Gastrocnemius medialis (tissue), 4 donors: ENCODE results near the gene IKZF2.

Experiments
- POLR2A ChIP-seq, 2 donors: fragments of 450-650 bp; IDR thresholded peaks; one replicate each; pipeline ENCODE4 v1.6.1; 2017; ENCODE audit warnings: antibody characterized with exemption in 2 of 2, mild to moderate bottlenecking in 2 of 2, moderate library complexity in 2 of 2
- TF ChIP-seq, protein P1 (sequence below), 5 experiments: fragments of 450-650 bp in 3 of 5; fragments of 200-600 bp in 2 of 5; sonication (generic) in 2 of 5; IDR thresholded peaks in 4 of 5; conservative IDR thresholded peaks in 1 of 5; 1 replicate in 4 of 5; 2 replicates in 1 of 5; pipeline ENCODE4 v1.5.1; 2016 to 2019; ENCODE audit warnings: antibody characterized with exemption in 5 of 5, mild to moderate bottlenecking in 3 of 5, moderate library complexity in 3 of 5

DNA sequence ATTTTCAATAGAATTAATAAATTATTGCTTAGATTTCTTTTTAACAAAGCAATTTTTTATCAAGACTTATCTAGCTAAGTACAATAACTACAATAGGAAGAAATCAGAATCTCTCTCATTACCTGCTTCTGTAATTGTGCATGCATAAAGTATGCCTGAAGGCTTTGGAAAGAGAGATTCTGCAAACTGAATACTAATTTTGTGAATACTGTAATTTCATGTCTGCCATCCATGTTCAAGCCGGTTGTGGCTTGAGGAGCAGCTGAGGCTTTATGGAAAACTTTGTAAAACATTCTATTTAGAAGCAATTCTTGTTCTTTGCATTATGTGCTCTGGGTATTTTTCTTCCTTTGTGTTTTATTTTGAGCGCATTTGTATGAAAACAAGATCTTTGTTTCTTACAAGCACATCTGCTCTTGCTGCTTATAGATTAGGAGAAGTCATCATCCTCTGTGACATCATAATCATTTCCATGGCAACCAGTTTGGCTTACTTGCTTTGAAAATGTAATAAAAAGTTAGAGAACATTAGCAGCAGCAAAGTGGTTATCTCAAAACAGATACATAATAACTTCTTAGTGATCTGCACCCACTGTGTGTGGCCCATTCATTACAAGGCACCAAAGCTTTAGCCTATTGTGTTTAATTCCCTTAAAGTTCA is 16.0 kb upstream of the IKZF2 start:
- no peak for TF ChIP-seq POLR2A (IDR thresholded peaks at IDR 0.05)
- TF ChIP-seq, protein P1, sequence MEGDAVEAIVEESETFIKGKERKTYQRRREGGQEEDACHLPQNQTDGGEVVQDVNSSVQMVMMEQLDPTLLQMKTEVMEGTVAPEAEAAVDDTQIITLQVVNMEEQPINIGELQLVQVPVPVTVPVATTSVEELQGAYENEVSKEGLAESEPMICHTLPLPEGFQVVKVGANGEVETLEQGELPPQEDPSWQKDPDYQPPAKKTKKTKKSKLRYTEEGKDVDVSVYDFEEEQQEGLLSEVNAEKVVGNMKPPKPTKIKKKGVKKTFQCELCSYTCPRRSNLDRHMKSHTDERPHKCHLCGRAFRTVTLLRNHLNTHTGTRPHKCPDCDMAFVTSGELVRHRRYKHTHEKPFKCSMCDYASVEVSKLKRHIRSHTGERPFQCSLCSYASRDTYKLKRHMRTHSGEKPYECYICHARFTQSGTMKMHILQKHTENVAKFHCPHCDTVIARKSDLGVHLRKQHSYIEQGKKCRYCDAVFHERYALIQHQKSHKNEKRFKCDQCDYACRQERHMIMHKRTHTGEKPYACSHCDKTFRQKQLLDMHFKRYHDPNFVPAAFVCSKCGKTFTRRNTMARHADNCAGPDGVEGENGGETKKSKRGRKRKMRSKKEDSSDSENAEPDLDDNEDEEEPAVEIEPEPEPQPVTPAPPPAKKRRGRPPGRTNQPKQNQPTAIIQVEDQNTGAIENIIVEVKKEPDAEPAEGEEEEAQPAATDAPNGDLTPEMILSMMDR (IDR thresholded peaks at IDR 0.05 in 4 of 5, conservative IDR thresholded peaks at IDR 0.05 in 1 of 5), result no peak
